HepG2 (cell line): ENCODE results near the gene EXOSC6. TPM values are rescaled to one million over a fixed set of nuclear protein-coding genes. Genes with fewer than 3 reads are reported as not detected.

ENCODE experiments used
- ATF2 ChIP-seq: sonication (generic); formaldehyde crosslinking; IDR thresholded peaks from 2 replicates; pipeline ENCODE4 v1.4.0; 2020; ENCODE audit warnings: missing genetic modification reagents
- ATF5 ChIP-seq: sonication (generic); formaldehyde crosslinking; IDR thresholded peaks from 2 replicates; pipeline ENCODE4 v1.4.0; 2020; ENCODE audit warnings: mild to moderate bottlenecking, low read depth, missing genetic modification reagents
- CBX5 ChIP-seq: sonication (generic); formaldehyde crosslinking; IDR thresholded peaks from 2 replicates; pipeline ENCODE4 v1.4.0; 2020; ENCODE audit warnings: missing genetic modification reagents, borderline replicate concordance
- E2F1 ChIP-seq: sonication (generic); formaldehyde crosslinking; IDR thresholded peaks from 2 replicates; pipeline ENCODE4 v1.5.0; 2020; ENCODE audit warnings: missing genetic modification reagents
- GABPA ChIP-seq, 2 experiments: IDR thresholded peaks; 2 replicates each; pipeline ENCODE4 v1.6.1; 2011 to 2016; ENCODE audit warnings: low read depth in 2 of 2, low read length in 1 of 2, missing biosample characterization in 1 of 2, missing genetic modification characterization in 1 of 2
- HIC2 ChIP-seq: sonication (generic); formaldehyde crosslinking; IDR thresholded peaks from 2 replicates; pipeline ENCODE4 v1.9.0; 2022; ENCODE audit warnings: low read depth, missing genetic modification reagents
- JDP2 ChIP-seq: sonication (generic); formaldehyde crosslinking; IDR thresholded peaks from 2 replicates; pipeline ENCODE4 v1.8.1; 2022; ENCODE audit warnings: missing genetic modification reagents, borderline replicate concordance
- MAFG ChIP-seq: sonication (generic); formaldehyde crosslinking; IDR thresholded peaks from 2 replicates; pipeline ENCODE4 v1.5.1; 2020; ENCODE audit warnings: mild to moderate bottlenecking, missing genetic modification reagents
- PRMT3 ChIP-seq: sonication (generic); formaldehyde crosslinking; IDR thresholded peaks from 2 replicates; pipeline ENCODE4 v1.8.1; 2022; ENCODE audit warnings: low read depth, mild to moderate bottlenecking, moderate library complexity, missing genetic modification reagents, borderline replicate concordance
- SAFB2 ChIP-seq: sonication (generic); formaldehyde crosslinking; IDR thresholded peaks from 2 replicates; pipeline ENCODE4 v1.5.1; 2020; ENCODE audit warnings: missing genetic modification reagents, low read depth, mild to moderate bottlenecking, borderline replicate concordance
- SAP130 ChIP-seq: IDR thresholded peaks from 2 replicates; pipeline ENCODE4 v1.6.1; 2016; ENCODE audit warnings: low read depth
- TFE3 ChIP-seq: IDR thresholded peaks from 2 replicates; pipeline ENCODE4 v1.6.1; 2016
- TOE1 ChIP-seq: sonication (generic); formaldehyde crosslinking; IDR thresholded peaks from 2 replicates; pipeline ENCODE4 v1.4.0; 2020; ENCODE audit warnings: mild to moderate bottlenecking, missing genetic modification reagents
- ZBTB49 ChIP-seq: sonication (generic); formaldehyde crosslinking; IDR thresholded peaks from 2 replicates; pipeline ENCODE4 v1.4.0; 2020; ENCODE audit warnings: missing genetic modification reagents, borderline replicate concordance
- ZNF382 ChIP-seq: sonication (generic); formaldehyde crosslinking; IDR thresholded peaks from 2 replicates; pipeline ENCODE4 v1.5.0; 2020; ENCODE audit warnings: missing genetic modification reagents, mild to moderate bottlenecking, borderline replicate concordance
- ZNF839 ChIP-seq: sonication (generic); formaldehyde crosslinking; IDR thresholded peaks from 2 replicates; pipeline ENCODE4 v1.4.0; 2020; ENCODE audit warnings: missing genetic modification reagents, mild to moderate bottlenecking, borderline replicate concordance
- polyA plus RNA-seq, 8 experiments: library from polyadenylated mRNA; depleted of rRNA in 3 of 8; stranded (reverse) in 7 of 8; unstranded in 1 of 8; fragments of >200 nt; fragmentation: Illumina TruSeq in 4 of 8; extraction: Trizol in 4 of 8; gene quantifications; 2 replicates each; pipeline versions ENCODE4 v1.2.1 to v1.2.3, GENCODE V29; 2011 to 2016; ENCODE audit warnings: low read depth in 4 of 8, missing spikeins in 1 of 8, mixed read lengths in 1 of 8; ENCODE audit not compliant: insufficient read depth in 1 of 8
- total RNA-seq, 5 experiments: library from RNA; depleted of rRNA; stranded (reverse); fragments of >200 nt; fragmentation: Illumina TruSeq; extraction: Trizol; gene quantifications; 2 replicates each; pipeline ENCODE4 v1.2.3, GENCODE V29; 2016; ENCODE audit warnings: low read depth in 1 of 5

The EXOSC6 gene
- total and polyA plus RNA-seq, 2 of the 13 experiments (the other 11 are each of a cell fraction or from before 2014, with no cell fraction given), result 13.1 to 39.9 TPM

GRCh38 chr16:70250748-70251628 lies 752 bp downstream of the EXOSC6 start (continued):
- TF ChIP-seq ATF2 (CRISPR knock-in tag), result no peak
- TF ChIP-seq ZNF382 (CRISPR knock-in tag), result no peak
- TF ChIP-seq TOE1 (CRISPR knock-in tag), result no peak
- no peak for TF ChIP-seq JDP2
- TF ChIP-seq SAP130, result peak; percentile 51; the same call in 1 of the 2 replicates
- no peak for TF ChIP-seq MAFG (CRISPR knock-in tag)
- no peak for TF ChIP-seq ZNF839 (CRISPR knock-in tag)
- TF ChIP-seq E2F1 (CRISPR knock-in tag), result 0 out of 2 replicates have a peak, but pooled peaks have one; percentile 53
- TF ChIP-seq ZBTB49 (CRISPR knock-in tag), result no peak
- TF ChIP-seq TFE3 (CRISPR knock-in tag), result no peak
- TF ChIP-seq ATF5 (CRISPR knock-in tag), result peak; percentile 9; the same call in 1 of the 2 replicates
- no peak for TF ChIP-seq CBX5 (CRISPR knock-in tag)
- peak; percentile 18; the same call in 1 of the 2 replicates for TF ChIP-seq PRMT3
- no peak for TF ChIP-seq GABPA (IDR thresholded peaks at IDR 0.05; ENCODE audit: low read depth, low read length)
- TF ChIP-seq GABPA (CRISPR knock-in tag; IDR thresholded peaks at IDR 0.05; ENCODE audit: low read depth), result no peak
- no peak for TF ChIP-seq HIC2
- TF ChIP-seq SAFB2 (CRISPR knock-in tag), result 0 out of 2 replicates have a peak, but pooled peaks have one; percentile 45
